Ramos (cell line): ENCODE results near the gene GGACT.
"Not testable (repeated sequence)": the region's sequence is repeated elsewhere in the genome, so short reads cannot be mapped to it uniquely, and the experiment has no call there.

Source experiments
- in situ Hi-C: fragments of 300-500 bp; cut with MboI; formaldehyde crosslinking; loops from one replicate; pipeline ENCODE4 v1.14.3; 2022; ENCODE audit warnings: low sequenced_read_pairs; ENCODE audit not compliant: unreplicated experiment

GGACT gene

DNA sequence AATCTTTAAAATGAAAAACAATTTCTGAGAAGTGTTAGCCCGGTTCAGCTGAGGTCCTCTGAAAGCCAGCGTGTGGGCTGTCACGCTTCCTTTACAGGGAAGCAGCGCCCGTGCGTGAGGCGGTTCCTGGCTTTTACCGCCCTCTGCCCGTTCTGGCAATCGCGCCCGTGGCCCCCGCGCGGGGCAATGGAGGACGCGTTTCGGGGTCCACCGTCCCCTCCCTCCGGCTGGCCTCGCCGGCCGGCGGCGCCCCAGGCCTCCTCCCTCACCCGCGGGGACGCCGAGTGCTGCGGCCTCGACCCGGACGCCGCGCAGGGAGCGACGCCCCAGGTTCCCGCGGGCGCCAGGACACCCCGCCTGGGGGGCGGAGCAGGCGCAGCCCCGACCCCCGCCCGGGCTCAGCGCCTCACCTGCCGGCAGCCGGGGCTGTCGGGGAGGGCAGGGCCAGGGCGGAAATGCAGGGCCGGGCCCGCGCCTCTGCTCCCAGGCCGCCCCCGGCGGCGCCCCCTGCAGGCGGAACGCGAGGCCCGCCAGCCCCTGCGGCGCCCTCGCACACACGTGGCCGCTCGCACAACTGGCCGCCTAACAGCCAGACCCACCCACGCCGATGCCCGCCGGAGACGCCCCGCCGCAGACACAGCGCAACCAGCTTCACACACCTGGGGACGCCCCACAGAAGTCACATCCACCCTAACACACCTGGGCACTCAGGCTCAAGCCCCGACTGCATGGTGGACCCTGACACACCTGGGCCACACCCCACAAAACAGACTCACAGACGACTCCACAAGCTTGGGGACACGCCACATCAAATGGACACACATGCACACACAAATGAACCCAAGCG lies at the start of gene GGACT:
Gene GGACT (minus strand): TSS at position 459 of the 847 bp plus-strand sequence. CDS start 56,198 bp downstream, outside the sequence.
- in situ Hi-C loops: no loop called here

GRCh38 chr13:100637796-100638195 lies 49.2 kb upstream of the GGACT start:
- in situ Hi-C loops: no loop called here

DNA sequence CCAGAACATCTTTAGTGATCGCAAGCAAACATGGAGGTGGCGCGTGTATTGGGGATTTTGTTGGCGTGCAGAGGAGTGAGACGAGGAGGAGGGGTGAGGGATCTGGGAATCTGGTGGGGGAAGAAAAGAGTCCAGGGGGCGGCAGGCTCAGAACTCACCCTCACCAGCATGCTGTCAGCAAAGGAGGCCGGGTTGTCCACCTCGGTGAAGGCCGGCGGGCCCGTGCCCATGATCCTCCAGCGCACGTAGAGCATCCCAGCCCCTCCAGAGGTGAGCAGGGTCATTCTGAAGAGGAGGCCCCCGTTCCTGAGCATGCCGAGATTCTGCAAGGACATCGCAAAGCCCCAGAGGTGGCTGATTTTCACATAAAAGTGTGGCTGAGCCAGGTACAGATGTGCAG lies 48.8 kb upstream of the GGACT start:
- in situ Hi-C loops: no loop called here

DNA sequence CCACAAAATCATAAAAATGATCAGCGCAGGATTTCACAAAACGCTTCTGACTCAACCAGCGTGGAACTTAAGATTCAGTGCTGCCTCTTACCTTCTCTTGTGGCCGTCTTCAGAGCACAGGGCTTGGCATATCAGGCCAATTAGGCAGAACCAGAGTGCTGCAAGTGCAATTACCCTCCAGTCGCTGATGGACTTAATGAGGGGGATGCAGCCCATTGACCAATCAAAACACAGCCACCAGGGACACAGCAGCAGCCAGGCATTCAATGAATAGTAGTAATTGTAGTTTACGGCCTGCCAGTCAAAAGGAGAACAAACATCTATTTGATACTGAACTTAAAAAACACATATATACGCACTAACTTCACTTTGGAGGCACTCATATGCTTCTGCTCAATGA lies 47.9 kb upstream of the GGACT start:
- in situ Hi-C loops: no loop called here

GRCh38 chr13:100636004-100636403 lies 47.4 kb upstream of the GGACT start:
- in situ Hi-C loops: no loop called here

DNA sequence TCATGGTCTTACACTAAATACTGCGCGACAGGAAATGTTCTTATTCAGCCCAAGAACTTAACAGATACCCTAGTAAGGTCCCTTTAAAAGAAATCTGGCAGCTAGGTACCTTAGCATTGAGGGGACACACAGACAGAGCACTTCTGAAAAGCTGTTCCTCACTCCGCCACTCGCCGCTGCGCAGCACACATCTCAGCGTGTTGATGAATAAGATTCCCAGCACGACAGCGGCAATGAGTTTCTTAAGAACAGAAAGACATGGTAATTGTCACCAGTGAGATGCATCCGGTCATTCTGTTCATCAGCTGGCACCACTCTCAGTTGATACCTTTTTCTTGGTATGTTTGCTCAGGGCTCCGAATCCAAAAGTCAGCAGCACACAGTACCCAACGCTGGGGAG lies 46.1 kb upstream of the GGACT start:
- in situ Hi-C loops: no loop called here

DNA sequence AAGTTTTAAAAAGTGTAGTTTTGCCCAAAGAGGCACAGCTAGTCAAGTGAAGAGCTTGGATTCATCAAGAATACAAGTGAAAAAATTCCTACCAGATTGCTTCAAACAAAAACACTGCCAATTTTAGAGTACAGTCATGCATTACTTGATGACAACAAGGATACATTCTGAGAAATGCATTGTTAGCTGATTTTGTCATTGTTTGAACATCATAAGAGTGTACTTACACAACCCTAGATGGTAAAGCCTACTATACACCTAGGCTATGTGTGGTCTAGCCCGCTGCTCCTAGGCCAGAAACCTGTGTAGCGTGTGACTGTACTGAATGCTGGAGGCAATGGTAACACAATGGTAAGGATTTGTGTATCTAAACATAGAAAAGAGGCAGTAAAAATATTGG lies 44.9 kb upstream of the GGACT start:
- in situ Hi-C loops: no loop called here

DNA sequence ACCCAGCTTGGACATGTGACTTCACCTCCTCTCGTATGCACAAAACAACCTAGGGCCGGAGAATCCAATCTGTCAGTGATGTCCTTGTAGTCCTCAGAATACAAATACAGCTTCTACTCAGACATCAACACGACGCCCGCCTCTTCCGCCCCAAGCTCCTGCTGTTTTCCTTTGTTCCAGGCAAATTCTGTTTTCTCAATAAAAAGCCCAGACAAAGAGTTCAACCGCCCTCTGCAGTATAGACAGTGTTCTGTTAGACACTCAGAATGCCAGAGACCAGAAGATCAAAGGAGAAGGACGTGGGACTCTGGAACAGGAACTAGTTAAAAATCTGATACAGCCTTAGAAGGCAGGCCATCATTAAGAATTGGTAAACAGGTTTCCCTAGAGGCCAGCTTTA lies 42.0 kb upstream of the GGACT start:
- in situ Hi-C loops: no loop called here

DNA sequence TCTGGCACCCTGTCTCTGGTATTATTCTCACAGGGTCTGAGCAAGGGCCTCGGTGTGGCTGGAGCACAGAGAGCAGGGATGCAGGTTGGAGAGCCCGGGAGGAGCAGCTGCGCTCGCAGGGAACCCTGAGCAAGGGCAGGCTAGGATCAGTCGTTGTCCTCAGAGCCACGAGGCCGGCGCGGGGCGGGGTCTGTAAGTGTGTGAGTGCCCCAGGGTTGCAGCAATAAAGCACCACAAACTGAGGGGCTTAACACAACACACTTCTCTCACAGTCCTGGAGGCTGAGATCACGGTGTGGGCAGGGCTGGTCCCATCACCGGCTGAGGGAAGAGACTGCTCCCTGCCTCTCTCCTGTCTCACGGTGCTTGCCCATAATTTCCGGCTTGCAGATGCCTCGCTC lies 38.5 kb upstream of the GGACT start:
- in situ Hi-C loops: no loop called here

DNA sequence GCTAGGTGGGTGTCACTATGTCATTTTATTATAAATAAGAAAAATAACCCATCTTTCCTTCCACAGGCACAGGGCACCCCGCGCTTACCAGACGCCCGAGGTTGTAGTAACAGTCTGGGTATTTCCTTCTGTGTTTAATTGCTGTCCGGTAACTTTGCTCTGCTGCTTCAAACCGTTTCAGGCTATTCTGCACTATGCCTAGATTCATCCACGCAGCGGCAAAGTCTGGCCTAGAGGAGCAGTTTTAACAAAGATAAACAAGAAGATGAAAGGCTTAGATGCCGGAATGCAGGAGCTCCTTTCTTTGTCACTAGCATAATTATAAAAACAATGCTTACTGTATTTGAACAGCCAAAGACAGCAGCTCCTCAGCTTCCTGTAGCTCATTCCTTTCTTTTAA lies 36.9 kb upstream of the GGACT start:
- in situ Hi-C loops: no loop called here

DNA sequence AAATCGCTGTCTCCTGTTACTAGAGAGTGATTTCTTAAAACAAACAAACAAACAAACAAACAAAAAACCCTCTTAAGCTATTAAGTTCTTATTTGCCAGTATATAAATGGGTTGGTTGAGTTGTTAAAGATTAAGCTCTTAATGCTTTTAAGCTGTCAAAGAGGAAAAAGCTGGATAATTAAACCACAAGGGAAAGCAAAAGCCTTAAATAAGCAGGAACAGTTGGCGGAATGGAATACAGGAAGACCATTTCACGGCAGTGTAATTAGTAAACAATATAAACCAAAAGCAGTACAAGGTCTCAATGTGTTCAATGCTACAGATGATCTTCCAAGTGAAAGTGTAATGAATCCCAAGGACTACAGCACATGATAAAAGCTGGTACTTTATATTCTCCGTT lies 32.2 kb upstream of the GGACT start:
- in situ Hi-C loops: no loop called here

- in situ Hi-C loops: no loop called here
Measured at GRCh38 chr13:100619940-100620339, 31.4 kb upstream of the GGACT start.

GRCh38 chr13:100618897-100619296 lies 30.3 kb upstream of the GGACT start:
- in situ Hi-C loops: not testable (repeated sequence)

DNA sequence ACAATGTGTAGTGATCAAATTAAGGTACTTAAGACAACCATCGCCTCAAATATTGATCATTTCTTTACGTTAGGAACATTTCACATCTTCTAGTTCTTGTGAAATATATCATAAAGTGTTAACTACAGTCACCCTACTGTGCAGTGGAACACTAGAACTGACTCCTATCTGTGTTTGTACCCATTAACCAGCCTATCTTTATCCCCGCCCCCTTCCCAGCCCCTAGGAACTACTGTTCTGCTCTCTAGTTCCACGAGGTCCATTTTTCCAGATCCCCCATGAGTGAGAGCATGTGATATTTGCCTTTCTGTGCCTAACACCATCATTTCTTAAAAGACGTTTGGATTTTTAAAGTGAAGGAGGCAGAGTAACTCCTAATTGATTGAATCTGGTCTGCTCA lies 24.4 kb upstream of the GGACT start:
- in situ Hi-C loops: no loop called here

GRCh38 chr13:100611678-100612492 lies 23.3 kb upstream of the GGACT start:
- in situ Hi-C loops: no loop called here

DNA sequence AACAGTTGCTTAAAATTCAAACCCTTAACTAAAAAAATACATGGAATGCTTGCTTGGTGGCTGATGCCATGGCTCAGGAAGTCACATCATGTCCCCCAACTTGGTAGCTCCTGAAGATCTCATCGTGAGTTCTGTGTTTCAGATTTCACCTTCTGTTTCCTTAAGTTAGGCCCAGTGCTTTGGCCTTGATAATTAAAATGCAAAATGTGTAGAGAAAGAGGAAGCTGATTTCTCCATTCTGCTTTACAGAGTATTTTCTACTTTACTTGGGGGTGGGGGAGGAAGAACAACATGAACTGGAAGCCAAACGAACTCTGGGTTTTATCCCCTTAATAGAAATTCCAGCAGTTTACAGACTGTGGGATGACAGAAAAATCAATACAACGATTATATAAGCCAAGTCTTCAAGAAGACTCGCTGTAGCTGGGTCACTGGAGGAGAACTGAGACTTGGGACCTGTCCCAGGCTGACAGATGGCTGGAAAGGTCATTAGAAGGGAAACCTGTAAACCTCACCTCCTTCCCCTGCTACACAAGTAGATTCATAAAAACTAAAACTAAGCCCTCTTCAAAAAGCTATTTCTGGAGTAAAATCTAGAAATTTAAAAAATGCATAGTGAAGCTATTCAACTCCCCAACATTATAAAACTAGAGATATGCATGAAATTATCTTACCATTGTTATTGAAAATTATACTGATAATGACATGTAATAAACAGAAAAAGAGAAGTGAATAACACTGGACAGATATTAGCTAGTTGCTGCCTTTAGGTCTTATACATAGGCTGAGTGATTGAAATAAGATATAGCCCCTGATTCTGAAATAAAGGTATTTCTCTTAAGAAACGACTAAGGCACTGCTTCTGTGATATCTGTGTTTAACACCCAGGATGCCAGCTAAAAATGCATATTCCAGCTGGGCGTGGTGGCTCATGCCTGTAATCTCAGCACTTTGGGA lies 22.1 kb upstream of the GGACT start:
- in situ Hi-C loops: no loop called here

GRCh38 chr13:100608906-100609305 lies 20.3 kb upstream of the GGACT start:
- in situ Hi-C loops: no loop called here

- in situ Hi-C loops: no loop called here
Measured at GRCh38 chr13:100608489-100608888, 19.9 kb upstream of the GGACT start.

- in situ Hi-C loops: no loop called here
Measured at GRCh38 chr13:100604918-100605710, 16.5 kb upstream of the GGACT start.
